K562 treated with DMSO at 1 percent for 12 hours (cell line): ENCODE results near the gene PET117. TPM values are rescaled to one million over a fixed set of nuclear protein-coding genes. Genes with fewer than 3 reads are reported as not detected.

Experiments
- total RNA-seq: library from RNA; unstranded; fragments of 300-600 nt; gene quantifications from 2 replicates; pipeline ENCODE4 v1.2.3, GENCODE V29; 2022; ENCODE audit not compliant: insufficient read depth

The PET117 gene
- 10.3 and 11.5 TPM in 2 replicates for total RNA-seq

GRCh38 chr20:18137412-18138265, at the start of gene PET117, which contains the start of gene KAT14:
TSS of gene PET117 (plus strand) at chr20:18137863. CDS start at chr20:18137956, 93 bp downstream.
TSS of gene KAT14 (plus strand) at chr20:18137863. CDS start at chr20:18142661, 4,798 bp downstream.

Other genes starting within 250 kb of the PET117 start
- gene SNX5, start 169.1 kb upstream of the PET117 start, total RNA-seq: 55.6 and 67.2 TPM in 2 replicates
- 18.4 and 41.6 TPM in 2 replicates for gene MGME1, start 168.8 kb upstream of the PET117 start, total RNA-seq
- not detected in 2 replicates for gene OVOL2, start 79.9 kb upstream of the PET117 start, total RNA-seq
- gene KAT14, start within 50 bp of the PET117 start, total RNA-seq: 2.1 and 5.2 TPM in 2 replicates
- gene ZNF133, start 150.7 kb downstream of the PET117 start, total RNA-seq: 6.1 and 6.5 TPM in 2 replicates